PC-3 (cell line): ENCODE results near the gene TARS3. TPM values are rescaled to one million over a fixed set of nuclear protein-coding genes. Genes with fewer than 3 reads are reported as not detected.

Experiments
- ATAC-seq: fragments of 200-7000 bp; cut with Tn5 transposase; 2 replicates; pipeline ENCODE4 v1.9.1; 2020; ENCODE audit warnings: mild to moderate bottlenecking, moderate library complexity
- BruUV-seq: library from RNA; stranded (reverse); fragments of 400-500 nt; replicated peaks from 2 replicates; lab custom pipeline; 2021; lab: Mats Ljungman, UMichigan
- CTCF ChIA-PET: fragments of 300-600 bp; sonication (Branson Sonifier 250); formaldehyde crosslinking; loops from one replicate; lab custom pipeline; 2022; ENCODE audit warnings: antibody characterized with exemption; lab: Charles Lee
- POLR2A ChIA-PET: fragments of 300-600 bp; sonication (Branson Sonifier 250); formaldehyde crosslinking; loops from one replicate; lab custom pipeline; 2022; ENCODE audit warnings: antibody characterized with exemption; ENCODE audit not compliant: unreplicated experiment; lab: Charles Lee
- DNase-seq: peaks from one replicate; pipeline ENCODE4 v3.0.0-alpha.2; 2015
- H2AFZ ChIP-seq: fragments of 300-600 bp; sonication (generic); 2 replicates; pipeline ENCODE4 v1.6.0; 2016; ENCODE audit warnings: antibody characterized with exemption, low read length
- H3F3A ChIP-seq: fragments of 300-600 bp; sonication (generic); one replicate; pipeline ENCODE4 v1.6.0; 2017; ENCODE audit warnings: antibody characterized with exemption, low read length, control low read depth, mild to moderate bottlenecking; ENCODE audit not compliant: unreplicated experiment
- H3K27ac ChIP-seq: fragments of 300-600 bp; sonication (generic); 2 replicates; pipeline ENCODE4 v1.5.1; 2016; ENCODE audit warnings: mild to moderate bottlenecking, low read length
- H3K27me3 ChIP-seq: fragments of 300-600 bp; sonication (generic); 2 replicates; pipeline ENCODE4 v1.6.1; 2016; ENCODE audit warnings: low read length, mixed read lengths
- H3K36me3 ChIP-seq: fragments of 300-600 bp; sonication (generic); 2 replicates; pipeline ENCODE4 v1.6.1; 2016; ENCODE audit warnings: low read depth, mixed run types, low read length, mixed read lengths
- H3K4me1 ChIP-seq: fragments of 300-600 bp; sonication (generic); 2 replicates; pipeline ENCODE4 v1.5.1; 2016; ENCODE audit warnings: low read length; ENCODE audit not compliant: insufficient read depth
- H3K4me2 ChIP-seq: fragments of 300-600 bp; sonication (generic); 2 replicates; pipeline ENCODE4 v1.6.0; 2016; ENCODE audit warnings: low read length
- H3K4me3 ChIP-seq: fragments of 300-600 bp; sonication (generic); 2 replicates; pipeline ENCODE4 v1.5.1; 2016; ENCODE audit warnings: mild to moderate bottlenecking, low read length, mixed read lengths
- H3K79me2 ChIP-seq: fragments of 300-600 bp; sonication (generic); 2 replicates; pipeline ENCODE4 v1.6.1; 2017; ENCODE audit warnings: low read length, mixed read lengths
- H3K9ac ChIP-seq: fragments of 300-600 bp; sonication (generic); 2 replicates; pipeline ENCODE4 v1.6.0; 2016; ENCODE audit warnings: mild to moderate bottlenecking, low read length
- H3K9me2 ChIP-seq: fragments of 300-600 bp; sonication (generic); replicated peaks from 2 replicates; pipeline ENCODE4 v1.6.1; 2016; ENCODE audit warnings: mixed run types, low read length, mixed read lengths
- H3K9me3 ChIP-seq: fragments of 300-600 bp; sonication (generic); 2 replicates; pipeline ENCODE4 v1.6.1; 2016; ENCODE audit warnings: low read length, mixed read lengths
- H4K20me1 ChIP-seq: fragments of 300-600 bp; sonication (generic); 2 replicates; pipeline ENCODE4 v1.6.1; 2016; ENCODE audit warnings: low read length, mixed read lengths
- EZH2 ChIP-seq: fragments of 300-600 bp; sonication (generic); IDR thresholded peaks from one replicate; pipeline ENCODE4 v1.6.1; 2017; ENCODE audit warnings: antibody characterized with exemption, mild to moderate bottlenecking, low read length; ENCODE audit not compliant: unreplicated experiment
- EZH2phosphoT487 ChIP-seq: fragments of 300-600 bp; sonication (generic); IDR thresholded peaks from 2 replicates; pipeline ENCODE4 v1.6.1; 2018; ENCODE audit warnings: mild to moderate bottlenecking, antibody characterized with exemption, low read length, borderline replicate concordance
- intact Hi-C: fragments of 100-400 bp; cut with micrococcal nuclease; formaldehyde crosslinking; loops from 2 replicates; pipeline ENCODE4 v1.9.0; 2023
- total RNA-seq: library from RNA; depleted of rRNA; stranded (reverse); fragments of >200 nt; gene quantifications from 2 replicates; pipeline ENCODE4 v1.2.3, GENCODE V29; 2014
- TF ChIP-seq, protein P1 (sequence below): fragments of 300-600 bp; sonication (generic); conservative IDR thresholded peaks from 2 replicates; pipeline ENCODE4 v1.5.1; 2017; ENCODE audit warnings: antibody characterized with exemption, low read depth, mild to moderate bottlenecking, low read length

Gene TARS3
- total RNA-seq, 1 experiment from 2014 or later: 5.4 TPM

DNA sequence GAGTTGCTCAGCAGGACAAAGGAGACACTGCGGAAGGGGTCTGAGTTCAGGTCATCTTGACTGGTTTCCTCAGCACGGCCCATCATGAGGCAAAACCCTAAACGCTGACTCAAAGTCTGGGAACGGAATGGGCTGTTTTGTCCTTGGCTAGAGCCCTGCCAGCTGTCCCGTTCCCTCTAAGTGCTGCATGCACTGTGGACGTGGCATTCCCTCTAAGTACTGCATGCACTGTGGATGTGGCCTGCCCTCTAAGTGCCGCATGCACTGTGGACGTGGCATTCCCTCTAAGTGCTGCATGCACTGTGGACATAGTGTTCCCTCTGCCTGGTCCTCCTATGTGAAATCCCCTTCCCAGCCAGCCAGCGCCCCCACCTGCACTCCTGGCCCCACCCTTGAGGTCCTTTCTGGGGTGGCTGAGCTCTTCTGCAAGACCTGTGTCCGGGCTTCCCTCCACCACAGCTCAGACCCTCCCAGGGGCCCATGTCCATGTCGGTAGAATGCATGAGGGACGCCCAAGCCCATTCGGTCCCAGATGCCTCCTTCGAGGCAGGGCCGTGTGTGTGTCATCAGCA lies 108.8 kb downstream of the TARS3 start:
- no peak for DNase-seq
- CTCF ChIA-PET: no interaction called here
- H4K20me1 ChIP-seq: no peaks in the 10 kb centered on the region
- TF ChIP-seq, protein P1, sequence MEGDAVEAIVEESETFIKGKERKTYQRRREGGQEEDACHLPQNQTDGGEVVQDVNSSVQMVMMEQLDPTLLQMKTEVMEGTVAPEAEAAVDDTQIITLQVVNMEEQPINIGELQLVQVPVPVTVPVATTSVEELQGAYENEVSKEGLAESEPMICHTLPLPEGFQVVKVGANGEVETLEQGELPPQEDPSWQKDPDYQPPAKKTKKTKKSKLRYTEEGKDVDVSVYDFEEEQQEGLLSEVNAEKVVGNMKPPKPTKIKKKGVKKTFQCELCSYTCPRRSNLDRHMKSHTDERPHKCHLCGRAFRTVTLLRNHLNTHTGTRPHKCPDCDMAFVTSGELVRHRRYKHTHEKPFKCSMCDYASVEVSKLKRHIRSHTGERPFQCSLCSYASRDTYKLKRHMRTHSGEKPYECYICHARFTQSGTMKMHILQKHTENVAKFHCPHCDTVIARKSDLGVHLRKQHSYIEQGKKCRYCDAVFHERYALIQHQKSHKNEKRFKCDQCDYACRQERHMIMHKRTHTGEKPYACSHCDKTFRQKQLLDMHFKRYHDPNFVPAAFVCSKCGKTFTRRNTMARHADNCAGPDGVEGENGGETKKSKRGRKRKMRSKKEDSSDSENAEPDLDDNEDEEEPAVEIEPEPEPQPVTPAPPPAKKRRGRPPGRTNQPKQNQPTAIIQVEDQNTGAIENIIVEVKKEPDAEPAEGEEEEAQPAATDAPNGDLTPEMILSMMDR: no peak
- no peak for TF ChIP-seq EZH2
- no peak for TF ChIP-seq EZH2phosphoT487
- H3K79me2 ChIP-seq: no peaks in the 10 kb centered on the region
- no TSS peak for BruUV-seq
- no peaks in the 10 kb centered on the region for H3K9me2 ChIP-seq
- POLR2A ChIA-PET: interaction anchor here (0.6 kb wide), 2 partner anchors 262 to 321 kb away, joined by 3 to 5 read pairs; partner anchors contain the start of gene SNRPA1
- H3K4me3 ChIP-seq: peak overlapping the region; percentile 53; the same call in 1 of the 2 replicates
- no peaks in the 10 kb centered on the region for H3K9me3 ChIP-seq
- H3K4me2 ChIP-seq: peak overlapping the region; percentile 81
- peaks cover 12% of the 10 kb centered on the region for H3K4me1 ChIP-seq
- H3K27me3 ChIP-seq: no peaks in the 10 kb centered on the region
- ATAC-seq: peak; percentile 10; the same call in 1 of the 2 replicates
- H3K36me3 ChIP-seq: no peaks in the 10 kb centered on the region
- no peaks in the 10 kb centered on the region for H3F3A ChIP-seq
- peak overlapping the region; percentile 85; the same call in 1 of the 2 replicates for H2AFZ ChIP-seq
- intact Hi-C loops: no loop called here
- no peak overlapping the region for H3K27ac ChIP-seq
- no peak overlapping the region for H3K9ac ChIP-seq

DNA sequence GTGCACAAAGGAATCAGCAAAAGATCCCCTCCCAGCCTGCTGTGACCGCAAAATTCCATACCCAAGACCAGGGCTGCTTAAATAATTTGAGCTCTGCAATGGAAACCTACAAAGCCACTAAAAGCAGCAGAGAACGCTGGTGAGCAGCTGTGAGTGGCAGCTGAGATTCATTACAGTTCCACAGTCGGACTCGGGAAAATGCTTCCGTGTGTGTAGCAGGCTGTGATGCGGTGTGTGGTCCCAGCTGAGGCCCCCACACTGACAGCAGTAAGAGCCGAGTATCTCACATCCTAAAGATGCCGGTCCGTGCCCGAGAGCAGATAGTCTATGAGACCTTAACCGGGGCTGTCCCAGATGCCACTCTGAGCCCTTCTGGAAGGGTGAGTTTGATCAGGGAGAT lies 109.5 kb downstream of the TARS3 start:
- H4K20me1 ChIP-seq: no peaks in the 10 kb centered on the region
- POLR2A ChIA-PET: no interaction called here
- H3K27me3 ChIP-seq: no peaks in the 10 kb centered on the region
- no TSS peak for BruUV-seq
- no peaks in the 10 kb centered on the region for H3K79me2 ChIP-seq
- peaks cover 12% of the 10 kb centered on the region for H3K4me1 ChIP-seq
- no peaks in the 10 kb centered on the region for H3K9me3 ChIP-seq
- no peak overlapping the region for H2AFZ ChIP-seq
- H3F3A ChIP-seq: no peaks in the 10 kb centered on the region
- no peak for ATAC-seq
- no peaks in the 10 kb centered on the region for H3K9me2 ChIP-seq
- no peak overlapping the region for H3K4me2 ChIP-seq
- DNase-seq: no peak
- H3K4me3 ChIP-seq: no peak overlapping the region
- H3K36me3 ChIP-seq: no peaks in the 10 kb centered on the region
- H3K27ac ChIP-seq: no peak overlapping the region
- intact Hi-C loops: no loop called here
- no peak overlapping the region for H3K9ac ChIP-seq
- CTCF ChIA-PET: no interaction called here
- TF ChIP-seq EZH2 (no peak), EZH2phosphoT487 (no peak)
- TF ChIP-seq, protein P1: no peak

DNA sequence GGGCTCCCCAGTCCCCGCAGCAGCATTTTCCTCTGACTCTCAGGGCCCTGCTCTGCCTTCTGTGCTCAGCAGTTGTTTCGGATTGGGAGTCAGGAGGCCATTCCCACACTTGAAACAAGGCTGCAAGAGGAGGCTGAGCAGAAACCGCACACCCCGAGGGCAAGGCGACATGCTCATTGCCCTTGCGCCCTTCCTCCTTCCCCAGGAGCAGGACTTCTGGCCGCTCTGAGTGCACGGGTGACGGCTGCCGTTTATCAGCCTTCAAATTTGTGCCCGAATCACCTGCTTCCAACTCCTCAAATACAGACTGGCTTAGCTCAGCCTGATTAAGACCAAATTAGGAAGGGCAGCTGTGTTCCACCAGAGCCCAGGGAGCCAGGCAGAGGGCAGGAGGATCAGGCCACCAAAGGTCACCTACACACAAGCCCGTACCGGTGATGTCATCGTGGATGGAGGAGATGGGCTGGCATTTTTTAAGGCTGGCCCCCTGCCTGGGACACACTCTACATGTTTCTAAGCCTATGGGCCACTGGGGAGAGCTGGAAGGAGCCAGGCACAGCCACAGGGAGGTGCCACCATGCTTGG lies 110.2 kb downstream of the TARS3 start:
- Histone ChIP-seq H3K27ac (no peak overlapping the region), H3K9me2 (no peaks in the 10 kb centered on the region), H3K4me3 (no peak overlapping the region), H3F3A (no peaks in the 10 kb centered on the region), H3K36me3 (no peaks in the 10 kb centered on the region), H3K27me3 (no peaks in the 10 kb centered on the region), H3K9ac (no peak overlapping the region), H2AFZ (no peak overlapping the region), H3K79me2 (no peaks in the 10 kb centered on the region), H3K9me3 (no peaks in the 10 kb centered on the region), H4K20me1 (no peaks in the 10 kb centered on the region), H3K4me1 (peaks cover 12% of the 10 kb centered on the region), H3K4me2 (no peak overlapping the region)
- ATAC-seq (no peak), DNase-seq (no peak)
- ChIA-PET CTCF (no interaction called here), POLR2A (no interaction called here)
- no TSS peak for BruUV-seq
- TF ChIP-seq, protein P1: no peak
- TF ChIP-seq EZH2 (no peak), EZH2phosphoT487 (no peak)
- intact Hi-C loops: no loop called here
